HG03442 (cell line): ENCODE results near the gene CACNA2D4.
A peak's percentile ranks its signal among the peaks of the same experiment; 100 is the strongest.

ENCODE experiments used
- ATAC-seq: cut with Tn5 transposase; IDR thresholded peaks from one replicate; pipeline ENCODE4 v1.9.1; 2021; ENCODE audit warnings: mild to moderate bottlenecking, moderate library complexity; ENCODE audit not compliant: unreplicated experiment

Gene CACNA2D4

GRCh38 chr12:1806301-1807086 is 112.0 kb downstream of the CACNA2D4 start:
- no peak for ATAC-seq

GRCh38 chr12:1805441-1806081 is 112.9 kb downstream of the CACNA2D4 start:
- no peak for ATAC-seq

GRCh38 chr12:1804545-1805332 is 113.7 kb downstream of the CACNA2D4 start:
- ATAC-seq: peak; percentile 69

- no peak for ATAC-seq
Measured at GRCh38 chr12:1803736-1804135, 114.7 kb downstream of the CACNA2D4 start.

- ATAC-seq: no peak
Measured at GRCh38 chr12:1801303-1801975, 117.0 kb downstream of the CACNA2D4 start.

- peak; percentile 30 for ATAC-seq
Measured at GRCh38 chr12:1800401-1801302, 117.8 kb downstream of the CACNA2D4 start.

- no peak for ATAC-seq
Measured at GRCh38 chr12:1799882-1800400, 118.5 kb downstream of the CACNA2D4 start.

GRCh38 chr12:1799051-1799881 is 119.2 kb downstream of the CACNA2D4 start:
- no peak for ATAC-seq

- ATAC-seq: no peak
Measured at GRCh38 chr12:1798641-1799020, 119.8 kb downstream of the CACNA2D4 start.

GRCh38 chr12:1797991-1798640 is 120.3 kb downstream of the CACNA2D4 start:
- ATAC-seq: no peak

- peak; percentile 11 for ATAC-seq
Measured at GRCh38 chr12:1797011-1797901, 121.2 kb downstream of the CACNA2D4 start.

GRCh38 chr12:1796515-1797010 is 121.9 kb downstream of the CACNA2D4 start:
- ATAC-seq: peak; percentile 14

GRCh38 chr12:1795785-1796514 is 122.5 kb downstream of the CACNA2D4 start:
- peak; percentile 83 for ATAC-seq

- no peak for ATAC-seq
Measured at GRCh38 chr12:1795221-1795784, 123.1 kb downstream of the CACNA2D4 start.

GRCh38 chr12:1794440-1795090 is 123.9 kb downstream of the CACNA2D4 start:
- ATAC-seq: no peak
